Activated CD4-positive, CD25-positive, alpha-beta regulatory T cell treated with anti-CD3 and anti-CD28 coated beads, Interleukin-2, amount 50 U/mL, for 24 hours (primary cell): Measurements from ENCODE around the gene TSPAN7.

ENCODE experiments used
- ATAC-seq, 2 donors: fragments of 150-1000 bp; cut with Tn5 transposase; one replicate each; pipeline ENCODE4 v1.10.0; 2021; ENCODE audit warnings: mild to moderate bottlenecking in 1 of 2, moderate library complexity in 1 of 2

Gene TSPAN7

GRCh38 chrX:38561126-38561868 lies at the start of gene TSPAN7:
Gene TSPAN7 (plus strand): TSS chrX:38561542. CDS start chrX:38561547, 5 bp downstream.
- ATAC-seq: peak; percentile 81 to 84

- ATAC-seq: no peak
Measured at GRCh38 chrX:38513112-38513742, 48.1 kb upstream of the TSPAN7 start.

- no peak for ATAC-seq
Measured at GRCh38 chrX:38514016-38514854, 47.1 kb upstream of the TSPAN7 start.

GRCh38 chrX:38515291-38515690 lies 46.1 kb upstream of the TSPAN7 start:
- ATAC-seq: no peak

- ATAC-seq: no peak
Measured at GRCh38 chrX:38516196-38516774, 45.1 kb upstream of the TSPAN7 start.

GRCh38 chrX:38519651-38520050 lies 41.7 kb upstream of the TSPAN7 start:
- ATAC-seq: no peak

GRCh38 chrX:38538134-38538533 lies 23.2 kb upstream of the TSPAN7 start:
- no peak for ATAC-seq

- ATAC-seq: no peak
Measured at GRCh38 chrX:38539748-38540147, 21.6 kb upstream of the TSPAN7 start.

- ATAC-seq: no peak
Measured at GRCh38 chrX:38548508-38548907, 12.8 kb upstream of the TSPAN7 start.

GRCh38 chrX:38552721-38553120 lies 8.6 kb upstream of the TSPAN7 start:
- no peak for ATAC-seq

GRCh38 chrX:38558686-38559085 lies 2.7 kb upstream of the TSPAN7 start:
- ATAC-seq: no peak

- no peak for ATAC-seq
Measured at GRCh38 chrX:38560776-38561125, 591 bp upstream of the TSPAN7 start.

GRCh38 chrX:38561951-38562719 lies 793 bp downstream of the TSPAN7 start:
- ATAC-seq: no peak

- no peak for ATAC-seq
Measured at GRCh38 chrX:38563030-38563429, 1.7 kb downstream of the TSPAN7 start.

- ATAC-seq: no peak
Measured at GRCh38 chrX:38570396-38570795, 9.1 kb downstream of the TSPAN7 start.

GRCh38 chrX:38571058-38571457 lies 9.7 kb downstream of the TSPAN7 start:
- ATAC-seq: no peak

GRCh38 chrX:38574858-38575257 lies 13.5 kb downstream of the TSPAN7 start:
- no peak for ATAC-seq

GRCh38 chrX:38575888-38576287 lies 14.5 kb downstream of the TSPAN7 start:
- ATAC-seq: no peak

- ATAC-seq: no peak
Measured at GRCh38 chrX:38577738-38578137, 16.4 kb downstream of the TSPAN7 start.

- no peak for ATAC-seq
Measured at GRCh38 chrX:38578167-38578566, 16.8 kb downstream of the TSPAN7 start.

GRCh38 chrX:38583181-38583580 lies 21.8 kb downstream of the TSPAN7 start:
- ATAC-seq: no peak

- ATAC-seq: no peak
Measured at GRCh38 chrX:38594434-38594833, 33.1 kb downstream of the TSPAN7 start.

- no peak for ATAC-seq
Measured at GRCh38 chrX:38595801-38596200, 34.5 kb downstream of the TSPAN7 start.
